Skeletal muscle cell (primary cell): ENCODE measurements around the gene ANK2.

Experiments used
- DNase-seq: peaks from one replicate; pipeline ENCODE4 v3.0.0-alpha.2; 2010; ENCODE audit warnings: low read depth
- H3K4me3 ChIP-seq: 2 replicates; pipeline ENCODE4 v1.5.1; 2011; ENCODE audit warnings: low read depth, mild to moderate bottlenecking, control low read depth, low read length, moderate library complexity

ANK2 gene

DNA sequence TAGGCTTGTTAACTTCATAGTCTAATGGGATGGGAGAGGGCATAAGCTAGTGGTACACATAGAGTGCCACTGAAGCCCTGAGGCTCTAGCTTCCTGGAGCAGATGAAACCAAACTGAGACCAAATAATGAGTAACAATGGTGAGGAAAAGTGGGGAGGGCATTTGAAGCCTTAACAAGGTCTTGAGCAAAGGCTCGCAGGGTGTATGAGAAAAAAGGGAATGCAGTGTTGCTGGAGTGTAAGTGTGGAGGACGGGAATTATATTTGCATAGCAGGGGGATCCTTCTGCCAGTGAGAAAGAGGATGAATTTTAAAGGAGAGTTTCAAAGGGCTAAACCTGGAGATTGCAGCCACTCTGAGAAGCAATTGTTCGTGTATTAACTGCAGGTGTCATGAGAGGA is 263.1 kb downstream of the ANK2 start:
- H3K4me3 ChIP-seq, result no peak overlapping the region
- DNase-seq, result no peak

- no peak overlapping the region for H3K4me3 ChIP-seq
- DNase-seq, result no peak
Measured at GRCh38 chr4:113314426-113314825, 265.0 kb downstream of the ANK2 start.

GRCh38 chr4:113316879-113317278 is 267.4 kb downstream of the ANK2 start:
- no peak for DNase-seq
- H3K4me3 ChIP-seq, result no peak overlapping the region

DNA sequence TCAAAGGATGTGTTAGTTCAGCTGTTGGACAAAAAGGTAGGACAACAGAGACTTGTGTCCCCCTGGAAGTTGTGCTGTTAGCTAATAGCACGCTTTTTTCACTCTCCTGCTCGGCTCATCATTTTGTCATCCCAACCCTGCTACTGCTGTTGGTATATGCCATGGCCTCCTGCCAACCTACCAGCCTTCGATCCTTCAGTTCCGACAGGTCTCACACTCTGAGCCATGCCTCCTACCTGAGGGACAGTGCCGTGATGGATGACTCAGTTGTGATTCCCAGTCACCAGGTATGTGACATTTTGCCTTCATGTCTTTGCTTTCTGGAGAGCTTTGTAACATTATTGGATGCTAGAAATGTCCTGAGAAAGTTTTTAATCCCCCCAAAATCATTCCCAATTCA is 268.1 kb downstream of the ANK2 start:
- no peak overlapping the region for H3K4me3 ChIP-seq
- DNase-seq, result no peak

GRCh38 chr4:113322736-113323135 is 273.3 kb downstream of the ANK2 start:
- no peak for DNase-seq
- no peak overlapping the region for H3K4me3 ChIP-seq

DNA sequence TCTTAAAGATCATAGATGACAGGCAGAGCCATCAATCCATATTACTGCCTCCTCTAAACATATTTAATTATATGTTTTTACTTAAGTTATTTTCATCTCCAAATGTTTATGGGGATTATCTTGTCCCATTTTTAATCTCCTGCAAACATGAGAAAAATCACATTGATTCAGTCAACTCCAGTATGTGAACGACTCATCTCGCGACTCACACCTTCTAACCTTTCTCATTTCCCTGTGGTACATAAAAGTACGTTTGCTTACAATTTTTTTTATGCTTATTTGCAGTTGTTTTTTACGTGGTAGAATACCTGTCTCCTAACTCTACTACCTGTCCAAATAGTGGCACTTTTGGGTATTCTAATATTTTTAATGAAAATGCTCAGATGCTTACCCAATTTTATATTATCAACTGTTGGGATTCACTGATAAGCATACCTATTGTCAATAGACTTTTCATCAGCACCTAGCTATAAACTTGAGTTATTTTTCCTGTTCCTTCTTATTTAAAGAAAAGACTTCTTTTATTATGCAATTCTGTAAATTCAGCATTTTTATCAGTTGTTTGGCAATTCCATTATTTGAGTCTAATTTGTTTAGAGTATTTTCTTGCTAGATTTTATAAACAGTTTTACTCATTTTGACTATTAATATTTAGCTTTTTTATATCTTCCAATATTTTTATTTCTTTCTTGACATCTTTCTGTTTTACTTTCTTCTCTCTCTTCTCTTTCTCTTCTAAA is 276.6 kb downstream of the ANK2 start:
- no peak for DNase-seq
- no peak overlapping the region for H3K4me3 ChIP-seq

- H3K4me3 ChIP-seq, result no peak overlapping the region
- DNase-seq, result peak; percentile 45
Measured at GRCh38 chr4:113327494-113327893, 278.0 kb downstream of the ANK2 start.

- no peak overlapping the region for H3K4me3 ChIP-seq
- DNase-seq, result no peak
Measured at GRCh38 chr4:113328514-113328913, 279.1 kb downstream of the ANK2 start.

- no peak for DNase-seq
- H3K4me3 ChIP-seq, result no peak overlapping the region
Measured at GRCh38 chr4:113330200-113330599, 280.7 kb downstream of the ANK2 start.

- no peak for DNase-seq
- H3K4me3 ChIP-seq, result no peak overlapping the region
Measured at GRCh38 chr4:113331811-113332210, 282.4 kb downstream of the ANK2 start.

DNA sequence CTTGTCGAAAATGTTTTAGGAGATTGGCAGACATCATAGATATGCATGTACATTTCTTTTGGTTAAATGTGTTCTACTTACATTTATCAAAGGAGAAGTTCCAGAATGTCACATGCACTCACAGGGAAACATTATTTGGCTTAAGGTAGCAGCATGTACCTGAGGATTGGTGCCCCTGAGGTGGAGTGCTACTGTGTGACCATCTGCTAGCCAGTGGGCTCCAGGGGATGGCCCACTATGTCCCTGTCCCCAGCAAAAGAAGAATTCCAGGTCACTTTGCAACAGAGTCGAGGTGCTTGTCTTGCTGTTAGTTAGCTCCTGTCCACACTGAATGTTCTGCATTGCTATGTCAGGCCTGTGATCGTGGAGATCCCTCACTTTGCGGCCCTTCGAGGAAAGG is 283.2 kb downstream of the ANK2 start:
- H3K4me3 ChIP-seq, result no peak overlapping the region
- no peak for DNase-seq

DNA sequence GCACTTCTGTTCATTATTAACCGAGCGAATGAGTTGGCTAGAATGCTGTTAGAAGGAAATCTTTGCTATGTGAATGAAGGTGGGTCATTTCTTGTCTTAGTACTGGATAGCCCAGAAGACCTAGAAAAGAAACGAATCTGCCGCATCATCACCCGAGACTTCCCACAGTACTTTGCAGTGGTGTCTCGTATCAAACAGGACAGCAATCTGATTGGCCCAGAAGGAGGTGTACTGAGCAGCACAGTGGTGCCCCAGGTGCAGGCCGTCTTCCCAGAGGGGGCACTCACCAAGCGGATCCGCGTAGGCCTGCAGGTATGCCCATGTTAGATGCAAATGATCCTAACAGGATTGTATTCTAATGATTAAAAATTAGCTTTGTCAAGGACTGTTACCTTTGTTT is 286.3 kb downstream of the ANK2 start:
- DNase-seq, result no peak
- H3K4me3 ChIP-seq, result no peak overlapping the region

DNA sequence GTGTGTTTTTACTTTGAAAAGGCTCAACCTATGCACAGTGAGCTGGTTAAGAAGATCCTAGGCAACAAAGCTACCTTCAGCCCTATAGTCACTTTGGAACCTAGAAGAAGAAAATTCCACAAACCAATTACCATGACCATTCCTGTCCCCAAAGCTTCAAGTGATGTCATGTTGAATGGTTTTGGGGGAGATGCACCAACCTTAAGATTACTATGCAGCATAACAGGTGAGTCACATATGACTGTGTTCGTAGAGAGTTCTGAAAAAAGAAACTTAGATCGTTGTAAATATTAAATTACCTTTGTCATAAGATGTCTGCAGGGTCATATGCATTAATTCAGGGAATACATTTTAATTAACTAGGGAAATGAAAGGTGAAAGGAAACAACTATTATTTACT is 287.1 kb downstream of the ANK2 start:
- no peak overlapping the region for H3K4me3 ChIP-seq
- no peak for DNase-seq

GRCh38 chr4:113339430-113339813 is 290.0 kb downstream of the ANK2 start:
- H3K4me3 ChIP-seq, result no peak overlapping the region
- no peak for DNase-seq

DNA sequence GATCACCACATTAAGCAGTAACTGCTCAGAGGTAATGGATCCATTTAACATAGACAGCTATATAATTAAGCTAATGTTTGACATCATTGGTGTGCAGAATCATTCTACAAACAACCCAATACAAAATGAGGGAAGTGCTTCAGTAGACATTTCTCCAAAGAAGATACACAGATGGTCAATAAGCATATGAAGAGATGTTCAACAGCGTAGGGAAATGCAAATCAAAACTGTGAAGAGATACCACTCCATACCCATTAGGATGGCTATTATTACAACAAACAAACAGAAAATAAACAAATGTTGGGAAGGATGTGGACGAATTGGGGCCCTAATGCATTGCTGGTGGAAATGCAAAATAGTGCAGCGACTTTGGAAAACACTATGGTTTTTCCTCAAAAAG is 294.6 kb downstream of the ANK2 start:
- no peak for DNase-seq
- H3K4me3 ChIP-seq, result no peak overlapping the region

DNA sequence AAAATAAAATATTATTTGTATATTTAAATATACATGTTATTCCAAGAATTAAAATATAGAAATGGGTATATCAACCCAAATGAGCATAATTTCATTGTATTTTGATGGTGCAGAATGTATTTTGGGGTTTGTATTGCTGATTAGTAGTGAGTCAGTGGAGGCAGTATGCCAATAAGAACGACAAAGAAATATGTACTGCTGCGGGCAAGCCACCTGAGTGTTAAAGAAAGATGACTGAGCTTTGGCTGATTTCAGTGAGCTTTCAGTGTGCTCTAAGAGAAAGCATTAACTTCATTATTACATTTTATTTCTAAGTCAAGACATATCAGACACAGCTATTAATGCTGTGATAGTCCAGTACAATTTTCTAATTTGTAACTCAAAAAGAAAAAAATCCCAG is 297.8 kb downstream of the ANK2 start:
- no peak for DNase-seq
- H3K4me3 ChIP-seq, result no peak overlapping the region

DNA sequence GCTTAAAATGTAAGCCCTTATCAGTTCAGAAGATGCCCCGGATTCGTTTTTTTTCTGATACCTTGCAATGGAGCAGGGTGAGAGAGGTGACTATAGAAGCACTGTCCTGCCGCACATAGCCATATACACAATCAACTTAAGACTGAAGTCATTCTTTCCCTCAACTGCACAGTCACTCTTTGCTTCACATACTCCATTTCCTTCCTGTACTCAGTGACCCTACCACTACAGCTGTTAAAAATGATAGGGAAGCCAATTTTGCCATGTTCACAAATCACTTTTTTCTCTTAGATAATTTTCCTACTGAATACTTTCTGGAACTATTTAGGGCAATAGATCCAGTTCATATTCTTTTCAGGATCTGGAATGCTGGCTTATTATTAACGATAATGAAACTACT is 300.0 kb downstream of the ANK2 start:
- no peak overlapping the region for H3K4me3 ChIP-seq
- no peak for DNase-seq

- no peak overlapping the region for H3K4me3 ChIP-seq
- no peak for DNase-seq
Measured at GRCh38 chr4:113350576-113350975, 301.1 kb downstream of the ANK2 start.

GRCh38 chr4:113355550-113356371 is 306.3 kb downstream of the ANK2 start:
- no peak overlapping the region for H3K4me3 ChIP-seq

DNA sequence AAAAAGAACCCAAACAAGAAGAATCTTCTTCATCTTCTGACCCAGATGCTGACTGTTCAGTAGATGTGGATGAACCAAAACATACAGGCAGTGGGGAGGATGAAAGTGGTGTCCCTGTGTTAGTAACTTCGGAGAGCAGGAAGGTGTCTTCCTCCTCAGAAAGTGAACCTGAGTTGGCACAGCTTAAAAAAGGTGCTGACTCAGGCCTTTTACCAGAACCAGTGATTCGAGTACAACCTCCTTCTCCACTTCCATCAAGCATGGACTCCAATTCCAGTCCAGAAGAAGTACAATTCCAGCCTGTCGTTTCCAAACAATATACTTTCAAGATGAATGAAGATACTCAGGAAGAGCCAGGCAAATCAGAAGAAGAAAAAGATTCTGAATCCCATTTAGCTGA is 307.0 kb downstream of the ANK2 start:
- DNase-seq, result no peak
- no peak overlapping the region for H3K4me3 ChIP-seq

More at GRCh38 chr4:113355550-113356371, 306.3 kb downstream of the ANK2 start:
- peak; percentile 90 for DNase-seq

- DNase-seq, result no peak
- H3K4me3 ChIP-seq, result no peak overlapping the region
Measured at GRCh38 chr4:113358784-113359183, 309.3 kb downstream of the ANK2 start.
